Calu3 (cell line): ENCODE results near the gene TOP2B. TPM values are rescaled to one million over a fixed set of nuclear protein-coding genes. Genes with fewer than 3 reads are reported as not detected.

Experiments
- BruUV-seq: library from RNA; stranded (reverse); fragments of 400-500 nt; replicated peaks from 2 replicates; lab custom pipeline; 2021; lab: Mats Ljungman, UMichigan
- CTCF ChIA-PET: fragments of 300-600 bp; sonication (Branson Sonifier 250); formaldehyde crosslinking; loops from one replicate; lab custom pipeline; 2022; ENCODE audit warnings: antibody characterized with exemption; lab: Charles Lee
- DNase-seq: peaks from one replicate; pipeline ENCODE4 v3.0.0; 2022
- H3K27ac Mint-ChIP-seq: one replicate; pipeline ENCODE4 v1.8.0; 2022; ENCODE audit warnings: mixed read lengths; ENCODE audit not compliant: unreplicated experiment
- H3K27me3 Mint-ChIP-seq: one replicate; pipeline ENCODE4 v1.8.0; 2022; ENCODE audit warnings: mixed read lengths; ENCODE audit not compliant: unreplicated experiment
- H3K36me3 Mint-ChIP-seq: one replicate; pipeline ENCODE4 v1.8.0; 2022; ENCODE audit warnings: mild to moderate bottlenecking, moderate library complexity, mixed read lengths; ENCODE audit not compliant: insufficient read depth, unreplicated experiment
- H3K4me1 Mint-ChIP-seq: one replicate; pipeline ENCODE4 v1.8.0; 2022; ENCODE audit warnings: mild to moderate bottlenecking, low read depth, mixed read lengths; ENCODE audit not compliant: unreplicated experiment
- H3K4me3 Mint-ChIP-seq: one replicate; pipeline ENCODE4 v1.8.0; 2022; ENCODE audit warnings: mild to moderate bottlenecking, low read depth, moderate library complexity, mixed read lengths; ENCODE audit not compliant: unreplicated experiment
- H3K9me3 Mint-ChIP-seq: one replicate; pipeline ENCODE4 v1.8.0; 2022; ENCODE audit warnings: low read depth, mixed read lengths; ENCODE audit not compliant: unreplicated experiment
- CTCF ChIP-seq: fragments of 200-600 bp; IDR thresholded peaks from one replicate; pipeline ENCODE4 v1.8.0; 2022; ENCODE audit warnings: antibody characterized with exemption; ENCODE audit not compliant: unreplicated experiment
- intact Hi-C: fragments of 100-400 bp; cut with micrococcal nuclease; formaldehyde crosslinking; loops from one replicate; pipeline ENCODE4 v1.10.0; 2022; ENCODE audit not compliant: unreplicated experiment
- total RNA-seq: library from RNA; stranded (reverse); gene quantifications from 2 replicates; pipeline ENCODE4 v1.2.3, GENCODE V29; 2022

TOP2B gene
- total RNA-seq, 1 experiment from 2014 or later, result 117 TPM

- intact Hi-C loops, result no loop called here
- no peaks in the 10 kb centered on the region for H3K4me1 Mint-ChIP-seq
- peaks cover 19% of the 10 kb centered on the region for H3K36me3 Mint-ChIP-seq
- CTCF ChIA-PET, result interaction anchor here (0.6 kb wide), 1 partner anchor 211 kb away, joined by 7 read pairs; no protein-coding TSS in a partner anchor
- no peak overlapping the region for H3K4me3 Mint-ChIP-seq
- no peak for TF ChIP-seq CTCF
- H3K9me3 Mint-ChIP-seq, result no peaks in the 10 kb centered on the region
- no peak overlapping the region for H3K27ac Mint-ChIP-seq
- no peaks in the 10 kb centered on the region for H3K27me3 Mint-ChIP-seq
- BruUV-seq, result no TSS peak
- no peak for DNase-seq
Measured at GRCh38 chr3:25567806-25568524, 96.7 kb downstream of the TOP2B start.

- intact Hi-C loops, result no loop called here
- H3K9me3 Mint-ChIP-seq, result no peaks in the 10 kb centered on the region
- no TSS peak for BruUV-seq
- DNase-seq, result no peak
- H3K4me1 Mint-ChIP-seq, result no peaks in the 10 kb centered on the region
- H3K27ac Mint-ChIP-seq, result no peak overlapping the region
- no peaks in the 10 kb centered on the region for H3K27me3 Mint-ChIP-seq
- no peak for TF ChIP-seq CTCF
- CTCF ChIA-PET, result interaction anchor here (0.6 kb wide), 1 partner anchor 212 kb away, joined by 7 read pairs; no protein-coding TSS in a partner anchor
- peaks cover 18% of the 10 kb centered on the region for H3K36me3 Mint-ChIP-seq
- H3K4me3 Mint-ChIP-seq, result no peak overlapping the region
Measured at GRCh38 chr3:25567388-25567787, 97.3 kb downstream of the TOP2B start.

GRCh38 chr3:25566358-25566920, 98.3 kb downstream of the TOP2B start:
- no peak for DNase-seq
- H3K27me3 Mint-ChIP-seq, result no peaks in the 10 kb centered on the region
- CTCF ChIA-PET, result no interaction called here
- intact Hi-C loops, result no loop called here
- peak; percentile 6 for TF ChIP-seq CTCF
- H3K9me3 Mint-ChIP-seq, result no peaks in the 10 kb centered on the region
- H3K4me1 Mint-ChIP-seq, result no peaks in the 10 kb centered on the region
- no peak overlapping the region for H3K4me3 Mint-ChIP-seq
- H3K27ac Mint-ChIP-seq, result no peak overlapping the region
- BruUV-seq, result no TSS peak
- H3K36me3 Mint-ChIP-seq, result peaks cover 11% of the 10 kb centered on the region

GRCh38 chr3:25565807-25566206, 98.9 kb downstream of the TOP2B start:
- no peak for TF ChIP-seq CTCF
- Mint-ChIP-seq H3K4me3 (no peak overlapping the region), H3K4me1 (no peaks in the 10 kb centered on the region), H3K36me3 (peaks cover 11% of the 10 kb centered on the region), H3K27ac (no peak overlapping the region), H3K27me3 (no peaks in the 10 kb centered on the region), H3K9me3 (no peaks in the 10 kb centered on the region)
- intact Hi-C loops, result no loop called here
- DNase-seq, result no peak
- CTCF ChIA-PET, result no interaction called here
- no TSS peak for BruUV-seq
